Measurements from ENCODE around the gene AOAH.

GRCh38 chr7:36732806-36733205, 8.5 kb upstream of the AOAH start:
- TF ChIP-seq POLR2AphosphoS5 (IDR thresholded peaks at IDR 0.05; ENCODE audit: low read depth, low read length) (no peak), POLR2A (IDR thresholded peaks at IDR 0.05; ENCODE audit: low read depth, low read length) (no peak), TAF1 (IDR thresholded peaks at IDR 0.05; ENCODE audit: low read depth, low read length) (no peak), SPI1 (IDR thresholded peaks at IDR 0.05; ENCODE audit: low read depth, low read length) (no peak), PAX5 (IDR thresholded peaks at IDR 0.05; ENCODE audit: insufficient read depth, low read length, severe bottlenecking) (no peak)
